HEK293T (cell line): ENCODE data around the gene COASY.

Source experiments
- ARNT ChIP-seq: fragments of 450-650 bp; IDR thresholded peaks from 2 replicates; pipeline ENCODE4 v1.6.1; 2017; ENCODE audit warnings: mild to moderate bottlenecking
- BHLHE40 ChIP-seq: fragments of 450-650 bp; IDR thresholded peaks from 2 replicates; pipeline ENCODE4 v1.6.1; 2016; ENCODE audit warnings: mild to moderate bottlenecking, moderate library complexity, borderline replicate concordance
- ELF4 ChIP-seq: fragments of 450-650 bp; IDR thresholded peaks from 2 replicates; pipeline ENCODE4 v1.6.1; 2017; ENCODE audit warnings: antibody characterized with exemption
- FOXA1 ChIP-seq: fragments of 450-650 bp; IDR thresholded peaks from 2 replicates; pipeline ENCODE4 v1.6.1; 2016; ENCODE audit warnings: mild to moderate bottlenecking
- FOXK2 ChIP-seq: fragments of 450-650 bp; IDR thresholded peaks from 2 replicates; pipeline ENCODE4 v1.6.1; 2016; ENCODE audit warnings: mild to moderate bottlenecking
- FOXM1 ChIP-seq: fragments of 450-650 bp; IDR thresholded peaks from 2 replicates; pipeline ENCODE4 v1.6.1; 2017; ENCODE audit warnings: mild to moderate bottlenecking, borderline replicate concordance
- LEF1 ChIP-seq: fragments of 450-650 bp; IDR thresholded peaks from 2 replicates; pipeline ENCODE4 v1.6.1; 2017; ENCODE audit warnings: mild to moderate bottlenecking, borderline replicate concordance
- SP1 ChIP-seq: fragments of 450-650 bp; IDR thresholded peaks from 2 replicates; pipeline ENCODE4 v1.6.1; 2017
- SUZ12 ChIP-seq: fragments of 450-650 bp; IDR thresholded peaks from 2 replicates; pipeline ENCODE4 v1.6.1; 2016; ENCODE audit warnings: mild to moderate bottlenecking
- TARDBP ChIP-seq: fragments of 450-650 bp; IDR thresholded peaks from 2 replicates; pipeline ENCODE4 v1.6.1; 2016
- ZNF384 ChIP-seq: fragments of 450-650 bp; IDR thresholded peaks from 2 replicates; pipeline ENCODE4 v1.6.1; 2016
- TF ChIP-seq, protein P1 (sequence below): fragments of 450-650 bp; IDR thresholded peaks from 2 replicates; pipeline ENCODE4 v1.6.1; 2016

GRCh38 chr17:42526031-42526444 is 35.9 kb upstream of the COASY start:
- no peak for TF ChIP-seq SP1
- TF ChIP-seq, protein P1, sequence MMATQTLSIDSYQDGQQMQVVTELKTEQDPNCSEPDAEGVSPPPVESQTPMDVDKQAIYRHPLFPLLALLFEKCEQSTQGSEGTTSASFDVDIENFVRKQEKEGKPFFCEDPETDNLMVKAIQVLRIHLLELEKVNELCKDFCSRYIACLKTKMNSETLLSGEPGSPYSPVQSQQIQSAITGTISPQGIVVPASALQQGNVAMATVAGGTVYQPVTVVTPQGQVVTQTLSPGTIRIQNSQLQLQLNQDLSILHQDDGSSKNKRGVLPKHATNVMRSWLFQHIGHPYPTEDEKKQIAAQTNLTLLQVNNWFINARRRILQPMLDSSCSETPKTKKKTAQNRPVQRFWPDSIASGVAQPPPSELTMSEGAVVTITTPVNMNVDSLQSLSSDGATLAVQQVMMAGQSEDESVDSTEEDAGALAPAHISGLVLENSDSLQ = no peak
- no peak for TF ChIP-seq TARDBP
- no peak for TF ChIP-seq LEF1
- no peak for TF ChIP-seq ZNF384
- no peak for TF ChIP-seq FOXA1
- TF ChIP-seq BHLHE40 = no peak
- no peak for TF ChIP-seq FOXM1
- no peak for TF ChIP-seq FOXK2
- TF ChIP-seq SUZ12 = no peak
- no peak for TF ChIP-seq ELF4
- TF ChIP-seq ARNT = no peak
